ENCODE data around the gene FAM221B.

GRCh38 chr9:35852876-35853865 lies 24.6 kb upstream of the FAM221B start:
- TF ChIP-seq CTCF (IDR thresholded peaks at IDR 0.05; ENCODE audit: insufficient read depth, low read length, poor library complexity, severe bottlenecking), result no peak
- no peak for TF ChIP-seq EZH2phosphoT487 (conservative IDR thresholded peaks at IDR 0.05; ENCODE audit: low read length)
